Stimulated activated naive B cell treated with anti-CD40 and anti-IgM and Interleukin-4, amounts not matched to agents 10 μg/mL and 1 μg/mL and 100 μg/mL, for 72 hours (primary cell): ENCODE data around the gene ABHD17C.
"Not testable (repeated sequence)": the region's sequence is repeated elsewhere in the genome, so short reads cannot be mapped to it uniquely, and the experiment has no call there.

Source experiments
- ATAC-seq, 2 donors: fragments of 150-1000 bp; cut with Tn5 transposase; replicated peaks; 2 replicates each; pipeline ENCODE4 v1.10.0; 2021; ENCODE audit warnings: moderate library complexity in 1 of 2
- DNase-seq: peaks from one replicate; pipeline ENCODE4 v3.0.0; 2021
- H3K27ac Mint-ChIP-seq: one replicate; pipeline ENCODE4 v1.8.0; 2022; ENCODE audit warnings: mild to moderate bottlenecking, mixed read lengths
- H3K27me3 Mint-ChIP-seq, 2 donors: one replicate each; pipeline ENCODE4 v1.8.0; 2022; ENCODE audit warnings: mixed read lengths in 2 of 2
- H3K36me3 Mint-ChIP-seq, 2 donors: one replicate each; pipeline ENCODE4 v1.8.0; 2022; ENCODE audit warnings: mixed read lengths in 2 of 2, mild to moderate bottlenecking in 1 of 2
- H3K4me1 Mint-ChIP-seq, 2 donors: one replicate each; pipeline ENCODE4 v1.8.0; 2022; ENCODE audit warnings: mixed read lengths in 2 of 2, mild to moderate bottlenecking in 1 of 2
- H3K4me3 Mint-ChIP-seq, 2 donors: one replicate each; pipeline ENCODE4 v1.8.0; 2022; ENCODE audit warnings: mild to moderate bottlenecking in 2 of 2, mixed read lengths in 2 of 2, moderate library complexity in 1 of 2
- H3K9me3 Mint-ChIP-seq, 2 donors: one replicate each; pipeline ENCODE4 v1.8.0; 2022; ENCODE audit warnings: mixed read lengths in 2 of 2, mild to moderate bottlenecking in 1 of 2

ABHD17C gene

DNA sequence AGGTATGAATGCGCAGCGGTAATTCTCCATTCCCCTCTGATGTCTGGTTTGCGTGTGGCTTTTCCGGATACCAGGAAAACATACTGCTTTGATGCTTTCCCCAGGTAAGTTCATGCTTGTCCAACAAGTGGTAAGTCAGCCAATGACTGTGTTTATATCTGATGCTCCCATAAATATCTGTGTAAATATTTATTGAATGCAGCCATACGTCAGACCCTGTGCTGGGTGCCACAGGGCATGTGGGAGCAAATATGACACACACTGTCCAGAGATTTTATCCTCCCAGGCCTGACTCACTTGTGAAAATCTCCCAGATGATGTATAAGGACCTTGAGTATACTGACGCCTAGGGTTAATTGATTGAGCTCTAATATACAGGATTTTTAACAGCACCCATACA is 54.5 kb downstream of the ABHD17C start:
- no peaks in the 10 kb centered on the region for H3K4me1 Mint-ChIP-seq
- no peaks in the 10 kb centered on the region for H3K27me3 Mint-ChIP-seq
- no peak overlapping the region for H3K4me3 Mint-ChIP-seq
- ATAC-seq (no peak), DNase-seq (no peak)
- H3K27ac Mint-ChIP-seq, result no peak overlapping the region
- peaks cover 3 to 4% of the 10 kb centered on the region in 2 donors for H3K36me3 Mint-ChIP-seq
- peaks cover 5 to 7% of the 10 kb centered on the region in 2 donors for H3K9me3 Mint-ChIP-seq

DNA sequence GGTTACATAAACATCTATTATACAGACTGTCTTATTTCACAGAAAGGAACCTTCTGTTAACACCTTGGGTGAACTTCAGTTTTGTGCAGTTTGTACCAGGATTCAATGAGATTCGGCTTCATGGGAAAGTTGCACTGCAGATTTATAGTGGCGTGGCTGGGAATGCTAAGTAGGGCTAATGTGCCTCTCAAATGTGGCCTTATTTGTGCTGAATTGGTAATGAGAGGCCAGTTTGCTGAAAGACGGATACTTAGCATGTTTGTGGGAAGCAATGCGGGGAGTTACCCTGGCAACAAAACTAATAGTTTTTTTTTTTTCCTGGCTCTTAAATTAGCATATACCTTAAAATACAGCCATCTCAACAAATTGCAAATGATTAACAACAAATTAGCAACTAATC is 55.5 kb downstream of the ABHD17C start:
- no peak overlapping the region for H3K27ac Mint-ChIP-seq
- no peaks in the 10 kb centered on the region for H3K27me3 Mint-ChIP-seq
- peaks cover 3 to 4% of the 10 kb centered on the region in 2 donors for H3K36me3 Mint-ChIP-seq
- no peak for DNase-seq
- H3K4me3 Mint-ChIP-seq, result no peak overlapping the region
- no peak for ATAC-seq
- H3K9me3 Mint-ChIP-seq, result peaks cover 5 to 7% of the 10 kb centered on the region in 2 donors
- H3K4me1 Mint-ChIP-seq, result no peaks in the 10 kb centered on the region

DNA sequence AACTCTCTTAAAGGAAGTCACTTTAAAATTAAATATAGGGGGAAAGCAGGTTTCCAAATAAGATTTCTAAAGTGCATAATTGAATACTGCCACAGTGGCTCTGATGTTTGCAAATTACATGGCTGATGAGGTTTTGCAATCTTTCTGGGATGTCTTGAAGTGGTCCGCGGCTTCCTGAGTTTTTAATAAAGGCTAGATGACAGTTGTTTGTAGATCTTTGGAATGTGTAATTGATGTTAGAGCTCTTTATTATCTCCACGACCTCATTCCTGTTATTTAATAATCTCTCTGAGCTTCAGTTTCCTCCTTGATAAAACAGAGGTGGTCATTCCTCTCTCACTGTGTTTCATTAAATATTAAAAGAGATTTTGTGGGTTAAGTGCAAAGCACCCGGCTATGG is 57.1 kb downstream of the ABHD17C start:
- no peaks in the 10 kb centered on the region for H3K36me3 Mint-ChIP-seq
- no peaks in the 10 kb centered on the region for H3K9me3 Mint-ChIP-seq
- DNase-seq, result no peak
- no peaks in the 10 kb centered on the region for H3K4me1 Mint-ChIP-seq
- no peak for ATAC-seq
- H3K27ac Mint-ChIP-seq, result no peak overlapping the region
- H3K27me3 Mint-ChIP-seq, result no peaks in the 10 kb centered on the region
- no peak overlapping the region for H3K4me3 Mint-ChIP-seq

DNA sequence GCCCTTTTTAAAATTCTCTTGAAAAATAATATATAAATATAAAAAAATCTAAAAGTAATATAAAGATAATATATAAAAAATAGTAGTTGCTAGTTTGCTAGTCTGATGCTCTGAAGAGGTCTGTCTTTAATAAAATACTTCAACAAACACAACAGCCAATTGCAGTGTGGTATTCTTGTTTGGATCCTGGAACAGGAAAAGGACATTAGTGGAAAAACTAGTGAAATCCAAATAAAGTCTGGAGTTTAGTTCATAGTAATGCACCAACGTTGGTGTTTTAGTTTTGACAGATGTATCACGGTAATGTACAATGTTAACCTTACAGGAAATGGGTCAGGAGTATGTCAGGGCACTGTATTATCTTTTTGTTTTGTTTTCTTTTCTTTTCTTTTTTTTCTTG is 58.1 kb downstream of the ABHD17C start:
- no peak for DNase-seq
- Mint-ChIP-seq H3K36me3 (no peaks in the 10 kb centered on the region), H3K27ac (no peak overlapping the region), H3K27me3 (no peaks in the 10 kb centered on the region), H3K9me3 (no peaks in the 10 kb centered on the region), H3K4me1 (no peaks in the 10 kb centered on the region), H3K4me3 (no peak overlapping the region)
- ATAC-seq, result no peak

DNA sequence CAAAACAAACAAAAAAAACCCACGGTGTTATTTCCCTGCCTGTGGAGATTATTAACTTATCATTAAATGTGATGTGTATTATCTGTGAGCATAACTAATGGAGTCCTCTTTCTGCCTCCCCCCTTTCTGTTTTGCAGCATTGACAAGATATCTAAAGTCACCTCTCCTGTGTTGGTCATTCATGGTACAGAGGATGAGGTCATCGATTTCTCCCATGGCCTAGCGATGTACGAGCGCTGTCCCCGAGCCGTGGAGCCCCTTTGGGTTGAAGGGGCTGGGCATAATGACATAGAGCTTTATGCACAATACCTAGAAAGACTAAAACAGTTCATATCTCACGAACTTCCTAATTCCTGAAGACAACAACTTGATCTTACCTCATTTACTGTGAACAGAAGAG is 58.9 kb downstream of the ABHD17C start:
- Mint-ChIP-seq H3K27ac (no peak overlapping the region), H3K36me3 (no peaks in the 10 kb centered on the region), H3K4me1 (no peaks in the 10 kb centered on the region), H3K27me3 (no peaks in the 10 kb centered on the region), H3K9me3 (no peaks in the 10 kb centered on the region), H3K4me3 (no peak overlapping the region)
- DNase-seq, result no peak
- ATAC-seq, result no peak

DNA sequence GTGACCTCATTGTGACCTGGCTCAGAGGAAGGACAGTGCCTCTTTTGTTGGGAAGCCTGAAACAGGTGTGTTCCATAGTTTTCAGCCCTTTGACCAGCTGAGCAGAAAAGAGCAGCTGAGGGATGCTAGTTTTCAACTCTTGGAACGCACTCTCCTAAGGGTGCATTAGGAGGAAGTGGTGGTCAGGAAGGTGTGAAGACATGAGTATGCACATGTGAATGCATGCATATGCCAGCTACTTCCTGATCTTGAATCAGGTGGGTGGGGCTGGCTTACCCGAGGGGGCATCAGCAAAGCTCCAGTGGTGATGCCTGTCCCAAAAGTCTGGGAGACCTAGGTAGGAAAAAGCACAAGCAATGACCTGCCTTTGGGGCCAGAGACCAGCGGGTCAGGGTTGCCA is 60.8 kb downstream of the ABHD17C start:
- DNase-seq (no peak), ATAC-seq (no peak)
- Mint-ChIP-seq H3K27ac (no peak overlapping the region), H3K4me3 (no peak overlapping the region), H3K4me1 (no peaks in the 10 kb centered on the region), H3K9me3 (no peaks in the 10 kb centered on the region), H3K27me3 (no peaks in the 10 kb centered on the region), H3K36me3 (no peaks in the 10 kb centered on the region)

DNA sequence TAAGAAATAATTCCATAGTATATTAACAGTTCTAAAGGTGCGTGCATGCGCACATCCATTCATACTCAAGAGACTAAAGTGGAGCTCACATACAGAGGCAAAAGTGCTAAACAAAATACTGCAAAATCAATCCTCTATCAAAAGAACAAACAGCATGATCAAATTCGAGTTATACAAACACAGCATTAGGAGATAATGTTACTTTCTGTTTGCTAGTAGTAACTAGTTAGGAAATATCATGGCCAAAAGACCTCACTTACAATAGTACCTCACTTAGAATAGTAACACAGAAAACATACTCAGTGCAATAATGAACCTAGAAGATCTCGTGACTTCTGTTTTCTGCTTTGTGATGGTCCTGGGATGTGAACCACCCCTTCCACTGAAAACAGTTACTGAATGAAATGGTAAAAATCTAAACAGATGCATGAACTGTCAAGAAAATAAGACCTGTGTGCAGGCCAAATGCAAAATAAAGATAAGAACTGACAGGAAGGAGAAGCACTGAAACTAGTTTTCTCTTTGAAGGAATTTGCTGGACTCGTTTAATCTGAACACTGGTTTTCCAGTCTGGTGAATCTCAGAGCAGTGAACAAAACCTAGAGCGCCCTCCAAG is 63.1 kb downstream of the ABHD17C start:
- no peaks in the 10 kb centered on the region for H3K4me1 Mint-ChIP-seq
- H3K27ac Mint-ChIP-seq, result no peak overlapping the region

DNA sequence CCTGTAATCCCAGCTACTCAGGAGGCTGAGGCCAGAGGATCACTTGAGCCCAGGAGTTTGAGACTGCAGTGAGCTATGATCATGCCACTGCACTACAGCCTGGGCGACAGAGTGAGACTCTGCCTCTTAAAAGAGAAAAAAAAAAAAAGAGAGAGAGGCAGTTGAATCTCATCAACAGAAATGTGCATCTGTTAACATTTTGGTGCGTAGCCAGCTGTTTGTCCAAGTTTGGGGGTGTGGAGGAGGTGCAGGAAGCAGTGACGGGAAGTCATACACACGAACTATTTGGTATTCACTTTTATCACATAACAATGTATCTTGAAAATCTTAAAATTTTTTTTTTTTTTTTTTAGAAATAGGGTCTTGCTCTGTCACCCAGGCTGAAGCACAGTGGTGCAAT is 65.8 kb downstream of the ABHD17C start:
- no peaks in the 10 kb centered on the region for H3K4me1 Mint-ChIP-seq
- no peak overlapping the region for H3K4me3 Mint-ChIP-seq
- DNase-seq (no peak), ATAC-seq (no peak)
- H3K9me3 Mint-ChIP-seq, result no peaks in the 10 kb centered on the region
- H3K27ac Mint-ChIP-seq, result no peak overlapping the region
- H3K27me3 Mint-ChIP-seq, result no peaks in the 10 kb centered on the region
- no peaks in the 10 kb centered on the region for H3K36me3 Mint-ChIP-seq

More for the DNA sequence above, 63.1 kb downstream of the ABHD17C start:
- Mint-ChIP-seq H3K4me3 (no peak overlapping the region), H3K36me3 (no peaks in the 10 kb centered on the region), H3K9me3 (no peaks in the 10 kb centered on the region), H3K27me3 (no peaks in the 10 kb centered on the region)
- DNase-seq (no peak), ATAC-seq (no peak)

DNA sequence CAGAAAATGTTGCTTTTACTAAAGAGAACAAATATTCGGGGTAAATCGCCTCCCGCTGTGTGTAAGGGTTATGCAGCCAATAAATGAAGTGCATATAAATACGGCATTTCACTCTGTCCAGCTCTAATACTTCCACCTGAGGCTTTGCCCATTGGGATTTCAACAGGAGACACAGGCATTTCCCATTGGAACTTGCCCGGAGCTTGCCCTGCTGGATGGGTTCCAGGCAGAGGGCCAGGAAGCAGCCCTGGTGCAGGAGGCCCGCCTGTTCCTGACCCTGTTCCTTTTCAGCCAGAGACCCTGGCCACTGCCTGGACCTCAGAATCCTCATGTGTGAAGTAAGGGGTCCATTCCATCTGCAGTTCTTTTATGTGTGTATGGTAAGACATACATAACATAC is 66.6 kb downstream of the ABHD17C start:
- Mint-ChIP-seq H3K27ac (no peak overlapping the region), H3K4me3 (no peak overlapping the region), H3K27me3 (no peaks in the 10 kb centered on the region), H3K9me3 (no peaks in the 10 kb centered on the region), H3K36me3 (no peaks in the 10 kb centered on the region), H3K4me1 (no peaks in the 10 kb centered on the region)
- ATAC-seq, result no peak
- DNase-seq, result no peak

DNA sequence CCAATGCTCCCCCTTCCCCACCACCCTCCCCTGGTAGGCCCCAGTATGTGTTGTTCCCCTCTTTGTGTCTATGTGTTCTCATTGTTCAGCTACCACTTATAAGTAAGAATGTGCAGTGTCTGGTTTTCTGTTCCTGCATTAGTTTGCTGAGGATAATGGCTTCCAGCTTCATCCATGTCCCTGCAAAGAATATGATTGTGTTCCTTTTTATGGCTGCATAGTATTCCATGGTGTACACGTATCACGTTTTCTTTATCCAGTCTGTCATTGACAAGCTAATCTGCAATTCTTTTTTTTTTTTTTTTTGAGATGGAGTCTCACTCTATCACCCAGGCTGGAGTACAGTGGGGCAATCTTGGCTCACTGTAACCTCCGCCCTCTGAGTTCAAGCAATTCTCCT is 68.1 kb downstream of the ABHD17C start:
- not testable (repeated sequence) for H3K4me3 Mint-ChIP-seq, H3K27me3 Mint-ChIP-seq, ATAC-seq, H3K9me3 Mint-ChIP-seq, H3K4me1 Mint-ChIP-seq, H3K27ac Mint-ChIP-seq, H3K36me3 Mint-ChIP-seq, DNase-seq

DNA sequence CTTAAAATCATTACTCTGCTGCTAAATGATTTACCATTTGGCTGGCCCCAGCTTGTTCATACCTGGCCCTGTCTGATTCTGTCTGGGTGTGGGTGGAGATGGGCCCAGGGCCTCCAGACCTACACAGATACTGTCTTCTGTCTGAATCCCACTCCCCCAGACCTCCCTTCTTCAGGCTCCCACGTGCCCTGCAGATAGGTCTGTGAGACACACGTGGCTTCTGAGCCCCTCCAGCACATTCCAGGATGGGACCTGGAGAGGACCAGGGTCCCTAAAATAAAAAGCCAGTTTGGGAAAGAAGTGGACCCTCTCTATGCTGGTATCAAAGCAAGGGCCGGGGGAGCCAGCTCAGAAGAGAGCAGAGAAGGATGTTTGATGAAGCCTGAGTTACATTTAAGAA is 69.4 kb downstream of the ABHD17C start:
- H3K4me3 Mint-ChIP-seq, result no peak overlapping the region
- H3K27ac Mint-ChIP-seq, result no peak overlapping the region
- no peaks in the 10 kb centered on the region for H3K4me1 Mint-ChIP-seq
- no peak for DNase-seq
- no peaks in the 10 kb centered on the region for H3K36me3 Mint-ChIP-seq
- peaks cover 0 to 2% of the 10 kb centered on the region in 2 donors for H3K27me3 Mint-ChIP-seq
- no peak for ATAC-seq
- no peaks in the 10 kb centered on the region for H3K9me3 Mint-ChIP-seq

DNA sequence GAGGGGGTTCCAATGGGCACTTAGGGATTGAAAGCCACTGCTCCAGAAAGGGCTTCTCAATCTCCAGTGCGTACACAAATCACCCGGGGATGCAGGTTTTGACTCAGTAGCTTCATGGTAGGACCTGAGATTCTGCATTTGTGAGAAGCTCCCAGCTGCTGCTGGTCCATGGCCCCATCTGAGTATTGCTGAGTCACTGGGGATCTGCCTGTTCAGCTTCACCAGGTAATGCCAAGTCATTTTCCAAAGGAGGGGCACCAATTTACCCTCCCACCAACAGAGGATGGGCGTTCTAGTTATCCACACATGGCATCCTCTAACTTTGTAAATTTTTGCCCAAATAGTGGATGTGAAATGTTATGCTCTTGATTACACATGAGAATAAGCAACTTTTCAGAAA is 71.2 kb downstream of the ABHD17C start:
- no peak overlapping the region for H3K27ac Mint-ChIP-seq
- ATAC-seq (no peak), DNase-seq (no peak)
- no peaks in the 10 kb centered on the region for H3K36me3 Mint-ChIP-seq
- H3K9me3 Mint-ChIP-seq, result no peaks in the 10 kb centered on the region
- H3K4me3 Mint-ChIP-seq, result no peak overlapping the region
- H3K4me1 Mint-ChIP-seq, result no peaks in the 10 kb centered on the region
- H3K27me3 Mint-ChIP-seq, result peaks cover 0 to 4% of the 10 kb centered on the region in 2 donors

DNA sequence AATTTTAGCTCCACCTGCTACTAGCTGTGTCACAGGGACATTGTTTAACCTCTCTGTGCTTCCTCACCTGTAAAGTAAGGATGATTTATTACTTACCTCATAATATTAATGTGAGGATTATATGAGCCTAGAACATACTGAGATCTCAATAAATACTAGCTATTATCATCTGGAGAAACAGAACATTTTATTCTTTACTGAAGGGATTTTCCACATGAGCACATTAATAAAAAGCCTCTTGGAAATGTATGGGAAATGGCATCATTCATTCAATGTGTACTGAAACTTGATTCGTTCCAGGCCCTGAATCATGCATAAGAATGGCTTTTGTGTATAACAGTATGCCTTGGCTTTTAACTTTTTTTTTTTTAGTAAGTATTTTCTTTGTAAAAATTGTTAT is 73.0 kb downstream of the ABHD17C start:
- H3K9me3 Mint-ChIP-seq, result no peaks in the 10 kb centered on the region
- H3K36me3 Mint-ChIP-seq, result no peaks in the 10 kb centered on the region
- H3K27me3 Mint-ChIP-seq, result peaks cover 0 to 4% of the 10 kb centered on the region in 2 donors
- no peak overlapping the region for H3K27ac Mint-ChIP-seq
- H3K4me3 Mint-ChIP-seq, result no peak overlapping the region
- ATAC-seq, result no peak
- no peak for DNase-seq
- no peaks in the 10 kb centered on the region for H3K4me1 Mint-ChIP-seq

DNA sequence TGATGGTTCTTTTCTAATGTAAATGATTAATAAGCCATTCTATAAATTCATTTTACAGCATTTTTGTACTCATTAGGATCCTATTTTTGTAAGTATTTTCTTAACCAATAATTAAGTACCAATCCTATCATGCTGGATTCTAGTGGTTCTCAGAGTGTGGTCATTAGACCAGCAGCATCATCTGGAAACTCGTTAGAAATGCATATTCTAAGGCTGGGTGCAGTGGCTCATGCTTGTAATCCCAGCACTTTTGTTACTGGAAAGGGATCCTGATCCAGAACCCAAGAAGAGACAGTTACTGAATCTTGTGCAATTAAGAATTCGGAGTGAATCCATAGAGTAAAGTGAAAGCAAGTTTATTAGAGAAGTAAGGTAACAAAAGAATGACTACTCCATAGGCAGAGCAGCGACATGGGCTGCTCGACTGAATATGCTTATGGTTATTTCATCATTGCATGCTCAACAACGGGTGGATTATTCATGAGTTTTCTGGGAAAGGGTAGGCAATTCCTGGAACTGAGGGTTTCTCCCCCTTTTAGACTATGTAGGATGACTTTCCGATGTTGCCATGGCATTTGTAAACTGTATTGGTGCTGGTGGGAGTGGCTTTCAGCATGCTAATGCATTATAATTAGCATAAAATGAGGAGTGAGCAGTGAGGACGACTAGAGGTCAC is 74.2 kb downstream of the ABHD17C start:
- no peak overlapping the region for H3K27ac Mint-ChIP-seq
- H3K9me3 Mint-ChIP-seq, result no peaks in the 10 kb centered on the region
- DNase-seq, result no peak
- H3K4me1 Mint-ChIP-seq, result no peaks in the 10 kb centered on the region
- no peaks in the 10 kb centered on the region for H3K36me3 Mint-ChIP-seq
- H3K4me3 Mint-ChIP-seq, result no peak overlapping the region
- ATAC-seq, result no peak
- H3K27me3 Mint-ChIP-seq, result peaks cover 6 to 8% of the 10 kb centered on the region in 2 donors

DNA sequence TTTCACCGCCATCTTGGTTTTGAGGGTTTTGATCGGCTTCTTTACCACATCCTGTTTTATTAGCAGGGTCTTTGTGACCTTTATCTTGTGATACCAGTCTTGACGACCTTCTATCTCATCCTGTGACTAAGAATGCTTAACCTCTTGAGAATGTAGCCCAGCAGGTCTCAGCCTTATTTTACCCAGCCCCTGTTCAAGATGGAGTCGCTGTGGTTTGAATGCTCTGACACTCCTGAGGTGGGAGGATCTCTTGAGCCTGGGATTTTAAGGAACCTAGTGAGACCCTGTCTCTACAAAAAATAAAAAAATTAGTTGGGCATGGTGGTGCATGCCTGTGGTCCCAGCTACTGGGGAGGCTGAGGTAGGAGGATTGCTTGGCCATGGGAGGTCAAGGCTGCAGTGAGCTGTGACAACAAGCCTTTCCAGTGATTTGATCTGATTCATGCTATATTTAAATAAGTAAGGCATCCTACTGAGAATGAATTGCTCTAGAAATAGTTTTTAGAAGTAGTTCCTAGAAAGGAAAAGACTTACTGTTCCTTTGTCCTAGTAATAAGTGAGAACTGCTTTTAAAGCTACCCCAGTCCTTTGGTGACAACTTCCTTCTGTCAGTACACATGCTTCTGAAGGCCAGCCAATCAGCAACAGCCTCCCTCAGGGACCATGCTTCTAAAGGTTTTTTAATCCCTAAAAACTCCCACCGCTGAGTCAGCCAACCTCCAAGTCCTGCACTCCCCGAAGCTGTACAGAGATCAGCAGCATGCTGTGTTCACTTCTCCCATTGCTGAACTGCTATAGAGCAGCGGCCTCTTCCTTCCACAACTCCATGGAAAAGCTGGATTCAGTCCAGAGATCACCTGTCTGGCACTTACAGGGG is 75.0 kb downstream of the ABHD17C start:
- Mint-ChIP-seq H3K9me3 (no peaks in the 10 kb centered on the region), H3K4me3 (no peak overlapping the region), H3K36me3 (no peaks in the 10 kb centered on the region), H3K4me1 (no peaks in the 10 kb centered on the region), H3K27me3 (peaks cover 6 to 8% of the 10 kb centered on the region in 2 donors), H3K27ac (no peak overlapping the region)
- no peak for ATAC-seq
- DNase-seq, result no peak
